GM12872 (cell line): ENCODE data around the gene FLNB.

Source experiments
- TF ChIP-seq, protein P1 (sequence below): IDR thresholded peaks from 3 replicates; pipeline ENCODE4 v1.5.1; 2011; ENCODE audit warnings: low read depth, mild to moderate bottlenecking, low read length, moderate library complexity; ENCODE audit not compliant: insufficient read depth

Gene FLNB

DNA sequence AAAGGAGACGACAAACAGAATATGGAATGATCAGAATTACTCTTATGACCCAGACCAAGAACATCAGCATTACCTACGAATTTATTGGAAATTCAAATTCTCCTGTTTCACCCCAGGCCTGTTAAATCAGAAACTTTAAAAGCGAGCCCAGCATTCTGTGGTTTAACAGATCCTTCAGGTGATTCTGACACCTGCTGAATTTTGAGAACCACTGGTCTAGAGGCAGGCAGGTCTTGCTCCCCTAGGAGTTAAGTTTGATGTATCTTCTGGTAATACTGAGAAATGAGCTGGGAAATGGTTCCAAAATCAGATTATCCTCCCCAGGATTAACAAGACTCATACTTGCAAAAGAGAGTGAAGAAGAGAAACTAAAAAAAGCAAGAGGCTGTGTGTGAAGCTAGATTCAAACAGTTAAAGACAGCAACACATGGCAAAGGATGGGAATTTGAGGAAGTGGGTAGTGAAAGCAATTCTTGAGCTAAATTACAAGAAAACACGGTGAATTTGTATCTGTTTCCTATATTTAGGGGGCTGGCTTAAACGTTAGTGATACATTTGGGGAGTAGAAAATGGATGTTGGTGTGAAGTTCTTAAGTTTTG lies 66.0 kb downstream of the FLNB start:
- TF ChIP-seq, protein P1, sequence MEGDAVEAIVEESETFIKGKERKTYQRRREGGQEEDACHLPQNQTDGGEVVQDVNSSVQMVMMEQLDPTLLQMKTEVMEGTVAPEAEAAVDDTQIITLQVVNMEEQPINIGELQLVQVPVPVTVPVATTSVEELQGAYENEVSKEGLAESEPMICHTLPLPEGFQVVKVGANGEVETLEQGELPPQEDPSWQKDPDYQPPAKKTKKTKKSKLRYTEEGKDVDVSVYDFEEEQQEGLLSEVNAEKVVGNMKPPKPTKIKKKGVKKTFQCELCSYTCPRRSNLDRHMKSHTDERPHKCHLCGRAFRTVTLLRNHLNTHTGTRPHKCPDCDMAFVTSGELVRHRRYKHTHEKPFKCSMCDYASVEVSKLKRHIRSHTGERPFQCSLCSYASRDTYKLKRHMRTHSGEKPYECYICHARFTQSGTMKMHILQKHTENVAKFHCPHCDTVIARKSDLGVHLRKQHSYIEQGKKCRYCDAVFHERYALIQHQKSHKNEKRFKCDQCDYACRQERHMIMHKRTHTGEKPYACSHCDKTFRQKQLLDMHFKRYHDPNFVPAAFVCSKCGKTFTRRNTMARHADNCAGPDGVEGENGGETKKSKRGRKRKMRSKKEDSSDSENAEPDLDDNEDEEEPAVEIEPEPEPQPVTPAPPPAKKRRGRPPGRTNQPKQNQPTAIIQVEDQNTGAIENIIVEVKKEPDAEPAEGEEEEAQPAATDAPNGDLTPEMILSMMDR = no peak

DNA sequence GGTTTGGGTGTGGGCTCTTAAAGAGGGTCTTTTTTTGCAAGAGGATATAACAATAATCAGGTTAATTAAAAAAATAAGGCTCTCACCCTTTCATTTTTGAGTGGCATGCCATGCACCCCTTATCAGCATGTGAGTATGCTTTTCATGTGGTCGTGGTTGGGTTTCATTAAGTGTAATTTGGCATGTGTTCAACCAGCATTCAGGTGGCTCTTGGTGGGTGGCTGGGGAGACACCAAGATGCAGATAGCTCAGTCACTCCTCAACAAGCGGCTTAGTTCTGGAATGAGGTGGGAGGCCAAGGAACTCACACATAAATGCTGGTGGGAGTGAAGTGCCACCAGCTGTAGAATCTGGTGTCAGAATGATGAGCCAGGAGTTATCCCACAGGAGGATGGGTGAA lies 66.8 kb downstream of the FLNB start:
- TF ChIP-seq, protein P1 = no peak

DNA sequence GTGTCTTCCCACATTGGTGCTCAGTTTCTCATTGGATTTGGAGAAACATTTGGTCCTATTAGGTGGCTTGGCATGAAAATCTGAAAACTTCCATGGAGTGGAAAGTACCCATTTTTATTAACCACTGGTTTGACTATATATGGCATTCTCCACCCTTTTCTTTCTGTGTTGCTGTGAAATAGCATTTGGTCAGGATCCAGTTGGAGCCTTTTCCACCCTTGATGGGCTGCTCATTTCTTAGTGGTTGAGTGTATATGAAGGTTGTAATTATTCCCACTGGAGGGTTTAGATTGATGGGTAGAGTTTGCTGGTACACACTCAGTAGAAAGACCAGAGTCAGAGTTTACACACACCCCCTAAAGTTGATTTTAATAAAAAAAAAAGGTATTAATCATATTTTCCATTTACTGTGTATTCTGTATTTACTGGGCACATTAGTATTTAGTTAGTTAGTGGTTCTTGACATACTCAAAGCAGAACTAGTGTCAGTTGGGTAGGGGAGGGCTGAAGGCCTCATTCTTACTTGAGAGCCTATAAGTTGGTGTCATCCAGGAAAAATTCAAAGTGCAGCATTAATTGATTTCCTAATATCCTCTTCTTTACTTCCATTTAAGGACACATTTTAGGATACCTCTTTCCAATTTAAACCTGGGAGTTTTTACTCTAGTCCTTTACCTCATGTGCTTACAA lies 69.5 kb downstream of the FLNB start:
- TF ChIP-seq, protein P1 = no peak

DNA sequence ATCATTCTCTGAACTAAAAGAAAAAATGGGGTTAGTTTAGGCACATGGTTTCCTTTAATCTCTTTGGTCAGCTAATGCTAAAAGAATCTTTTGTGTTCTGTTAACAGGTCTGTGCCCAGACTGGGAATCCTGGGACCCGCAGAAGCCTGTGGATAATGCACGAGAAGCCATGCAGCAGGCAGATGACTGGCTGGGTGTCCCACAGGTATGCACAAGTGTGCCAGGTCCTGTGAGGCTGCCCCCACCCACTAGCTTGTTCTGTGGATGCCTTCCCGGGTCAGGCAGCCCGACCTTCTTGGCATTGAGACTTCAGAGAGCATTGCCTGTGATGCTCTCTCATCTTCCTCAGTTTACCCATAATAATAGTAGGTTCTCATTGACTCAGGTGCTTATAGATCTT lies 70.4 kb downstream of the FLNB start:
- TF ChIP-seq, protein P1 = no peak

DNA sequence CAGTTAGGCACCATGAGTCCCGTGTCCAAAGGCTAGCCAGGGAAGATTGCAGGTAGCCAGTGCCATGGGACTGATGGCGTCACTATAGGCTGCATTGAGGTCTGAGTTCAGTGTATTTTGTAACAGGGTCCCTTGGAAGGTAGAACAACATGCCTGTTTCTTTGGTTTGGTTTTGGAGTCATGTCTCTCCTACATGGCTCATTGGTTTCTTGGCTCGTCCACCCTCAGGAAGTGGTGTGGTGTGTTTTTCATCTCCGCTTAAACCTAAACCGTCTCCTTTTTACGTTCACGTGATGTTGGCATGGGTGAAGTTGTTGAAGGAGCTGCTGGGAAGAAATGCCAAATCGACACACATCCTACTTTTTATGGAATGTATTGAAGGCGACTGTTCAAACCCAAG lies 71.6 kb downstream of the FLNB start:
- TF ChIP-seq, protein P1 = no peak

DNA sequence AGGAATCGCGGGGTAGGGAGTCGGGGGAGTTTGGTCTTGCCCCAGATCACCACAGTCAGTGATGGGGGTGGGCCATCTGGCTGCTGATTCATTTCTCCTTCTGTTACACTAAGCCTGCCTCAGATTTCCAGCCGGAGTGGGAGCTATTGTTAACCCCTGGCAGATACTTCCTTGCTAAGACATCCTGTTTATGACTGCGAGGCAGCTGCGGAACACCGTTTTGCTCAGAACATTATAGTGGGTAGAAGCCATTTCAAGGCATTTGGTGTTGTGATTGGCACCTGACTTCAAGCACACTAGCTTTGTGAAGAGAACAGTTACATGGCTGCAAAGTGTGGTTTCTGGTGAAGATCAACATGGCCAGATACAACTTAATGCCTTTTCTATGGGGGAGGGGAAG lies 73.8 kb downstream of the FLNB start:
- TF ChIP-seq, protein P1 = no peak

DNA sequence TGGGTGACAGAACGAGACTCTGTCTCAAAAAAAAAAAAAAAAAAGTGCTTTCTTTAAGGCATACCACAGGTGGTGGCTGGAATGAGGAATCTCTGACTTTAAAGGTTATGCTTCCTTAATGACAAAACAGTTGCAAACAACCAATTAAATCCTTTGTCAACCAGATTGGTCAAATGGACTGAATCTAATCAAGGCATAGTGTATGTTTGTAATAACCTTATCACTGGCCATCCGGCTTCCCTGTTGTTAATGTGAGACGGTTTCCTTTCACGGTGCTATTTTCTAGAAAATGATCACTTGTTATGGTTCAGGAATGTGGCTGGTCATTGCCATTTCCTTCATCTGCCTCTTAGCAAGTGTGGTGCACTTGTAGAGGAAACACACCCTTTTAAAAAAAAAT lies 75.9 kb downstream of the FLNB start:
- TF ChIP-seq, protein P1 = no peak
